B cell (primary cell): ENCODE results near the gene PCSK6. TPM values are rescaled to one million over a fixed set of nuclear protein-coding genes. Genes with fewer than 3 reads are reported as not detected.

Source experiments
- ATAC-seq: fragments of 200-7000 bp; cut with Tn5 transposase; one replicate; pipeline ENCODE4 v1.10.0; 2021; ENCODE audit warnings: low read depth, mild to moderate bottlenecking, moderate number of reproducible peaks, moderate library complexity
- CTCF ChIA-PET: fragments of 350-600 bp; sonication (Branson Sonifier 250); formaldehyde crosslinking; loops from one replicate; lab custom pipeline; 2021; ENCODE audit warnings: antibody characterized with exemption, inconsistent platforms; lab: Charles Lee
- POLR2A ChIA-PET: fragments of 350-600 bp; sonication (Branson Sonifier 250); formaldehyde crosslinking; loops from one replicate; lab custom pipeline; 2021; ENCODE audit warnings: antibody characterized with exemption; lab: Charles Lee
- DNase-seq: peaks from one replicate; pipeline ENCODE4 v3.0.0; 2013
- H2AFZ ChIP-seq: 2 replicates; pipeline ENCODE4 v1.6.1; 2012; ENCODE audit warnings: mild to moderate bottlenecking, low read depth, low read length; ENCODE audit not compliant: insufficient read depth, poor library complexity, severe bottlenecking
- H3K27ac ChIP-seq, 2 donors: 1 replicate in 1 of 2; 2 replicates in 1 of 2; pipeline ENCODE4 v1.5.1; 2012 to 2013; ENCODE audit warnings: low read length in 2 of 2, mild to moderate bottlenecking in 2 of 2, moderate library complexity in 1 of 2
- H3K27me3 ChIP-seq, 4 experiments: fragments of 200-600 bp in 1 of 4; sonication (generic) in 1 of 4; replicated peaks in 1 of 4; 1 replicate in 2 of 4; 2 replicates in 2 of 4; pipeline versions ENCODE4 v1.6.1 to v1.7.0; 2013 to 2016; ENCODE audit warnings: low read length in 3 of 4, mild to moderate bottlenecking in 2 of 4, mixed read lengths in 1 of 4, moderate library complexity in 1 of 4; ENCODE audit not compliant: insufficient read depth in 4 of 4, control insufficient read depth in 3 of 4; ENCODE audit errors: control extremely low read depth in 1 of 4
- H3K36me3 ChIP-seq, 2 experiments: replicated peaks in 1 of 2; 1 replicate in 1 of 2; 2 replicates in 1 of 2; pipeline versions ENCODE4 v1.6.1 to v1.7.1; 2013; ENCODE audit warnings: low read length in 1 of 2; ENCODE audit not compliant: insufficient read depth in 2 of 2, control insufficient read depth in 1 of 2; ENCODE audit errors: control extremely low read depth in 1 of 2, extremely low read depth in 1 of 2
- H3K4me1 ChIP-seq, 2 donors: fragments of 200-600 bp in 1 of 2; sonication (generic) in 1 of 2; 1 replicate in 1 of 2; 2 replicates in 1 of 2; pipeline versions ENCODE4 v1.5.1 to v1.6.1; 2013 to 2017; ENCODE audit warnings: low read length in 2 of 2; ENCODE audit not compliant: control insufficient read depth in 2 of 2, insufficient read depth in 2 of 2
- H3K4me2 ChIP-seq: replicated peaks from 2 replicates; pipeline ENCODE3; 2012; ENCODE audit warnings: mild to moderate bottlenecking, low read depth, low read length; ENCODE audit not compliant: poor library complexity, severe bottlenecking
- H3K4me3 ChIP-seq, 5 experiments: fragments of 200-600 bp in 1 of 5; sonication (generic) in 1 of 5; 1 replicate in 3 of 5; 2 replicates in 2 of 5; pipeline versions ENCODE4 v1.5.1 to v1.7.0; 2011 to 2016; ENCODE audit warnings: low read length in 4 of 5, mild to moderate bottlenecking in 4 of 5, low read depth in 2 of 5, control low read depth in 1 of 5, moderate library complexity in 1 of 5; ENCODE audit not compliant: insufficient read depth in 1 of 5; ENCODE audit errors: control extremely low read depth in 1 of 5, extremely low read depth in 1 of 5
- H3K79me2 ChIP-seq: fragments of 200-600 bp; sonication (generic); one replicate; pipeline ENCODE4 v1.6.0; 2016; ENCODE audit warnings: low read length; ENCODE audit not compliant: control insufficient read depth, insufficient read depth
- H3K9ac ChIP-seq: fragments of 200-600 bp; sonication (generic); 2 replicates; pipeline ENCODE4 v1.6.1; 2017; ENCODE audit warnings: mild to moderate bottlenecking, low read length, moderate library complexity
- H3K9me3 ChIP-seq, 3 donors: one replicate each; pipeline versions ENCODE4 v1.6.1 to v1.7.1; 2013; ENCODE audit warnings: low read length in 2 of 3; ENCODE audit not compliant: control insufficient read depth in 2 of 3, insufficient read depth in 1 of 3; ENCODE audit errors: control extremely low read depth in 1 of 3
- H4K20me1 ChIP-seq: 2 replicates; pipeline ENCODE4 v1.6.0; 2012; ENCODE audit warnings: mild to moderate bottlenecking, low read length; ENCODE audit not compliant: insufficient read depth, control insufficient read depth, poor library complexity, severe bottlenecking
- H3K27ac Mint-ChIP-seq: one replicate; pipeline ENCODE4 v1.8.0; 2021; ENCODE audit warnings: mixed read lengths
- H3K27me3 Mint-ChIP-seq: one replicate; pipeline ENCODE4 v1.8.0; 2021; ENCODE audit warnings: mixed read lengths
- H3K4me1 Mint-ChIP-seq: one replicate; pipeline ENCODE4 v1.8.0; 2021; ENCODE audit warnings: mixed read lengths
- H3K4me3 Mint-ChIP-seq: one replicate; pipeline ENCODE4 v1.8.0; 2021; ENCODE audit warnings: mixed read lengths
- H3K9me3 Mint-ChIP-seq: one replicate; pipeline ENCODE4 v1.8.0; 2022; ENCODE audit warnings: mixed read lengths; ENCODE audit not compliant: insufficient read depth
- CTCF ChIP-seq: fragments of 200-600 bp; IDR thresholded peaks from one replicate; pipeline ENCODE4 v1.8.0; 2022; ENCODE audit warnings: antibody characterized with exemption, mild to moderate bottlenecking
- EZH2 ChIP-seq: IDR thresholded peaks from 2 replicates; pipeline ENCODE4 v1.6.1; 2012; ENCODE audit warnings: borderline replicate concordance, low read depth, mild to moderate bottlenecking, moderate library complexity, low read length; ENCODE audit not compliant: insufficient read depth, poor library complexity, severe bottlenecking
- WGBS: methylation state at CpG from one replicate; pipeline ENCODE4 v1.1.5; 2013; ENCODE audit warnings: missing lambda C conversion rate; ENCODE audit not compliant: insufficient coverage; 5-methylcytosine and 5-hydroxymethylcytosine counted together
- intact Hi-C: fragments of 100-400 bp; cut with micrococcal nuclease; formaldehyde crosslinking; loops from one replicate; pipeline ENCODE4 v1.10.0; 2022
- polyA plus RNA-seq: library from polyadenylated mRNA; depleted of rRNA; stranded (reverse); fragments of >200 nt; gene quantifications from 2 replicates; pipeline ENCODE4 v1.2.3, GENCODE V29; 2012
- total RNA-seq, 2 donors: library from RNA; stranded (reverse); fragments of 120-200 nt in 1 of 2; gene quantifications; 1 replicate in 1 of 2; 2 replicates in 1 of 2; pipeline versions ENCODE4 v1.2.3 to v1.2.4, GENCODE V29; 2013 to 2022

PCSK6 gene
- total and polyA plus RNA-seq, 2 donors (not counting 1 experiment from before 2014, with no cell fraction given): 0.66 to 1.6 TPM

- no peak for TF ChIP-seq CTCF
- TF ChIP-seq EZH2: no peak
- CTCF ChIA-PET: no interaction called here
- Histone ChIP-seq H2AFZ (no peak overlapping the region), H4K20me1 (no peaks in the 10 kb centered on the region), H3K36me3 (no peaks in the 10 kb centered on the region), H3K4me1 (peaks cover 5 to 7% of the 10 kb centered on the region in 2 donors), H3K4me2 (no peak overlapping the region), H3K4me3 (no peak overlapping the region), H3K27me3 (peaks cover 0 to 32% (median 6%) of the 10 kb centered on the region in 4 experiments), H3K9ac (no peak overlapping the region), H3K79me2 (no peaks in the 10 kb centered on the region), H3K9me3 (peaks cover 0 to 9% (median 0%) of the 10 kb centered on the region in 3 donors), H3K27ac (no peak overlapping the region)
- DNase-seq: no peak
- H3K4me1 Mint-ChIP-seq: peaks cover 2% of the 10 kb centered on the region
- 89% methylated on average over 19 of the region's 19 CpGs for WGBS
- H3K27me3 Mint-ChIP-seq: peaks cover 59% of the 10 kb centered on the region
- H3K9me3 Mint-ChIP-seq: peaks cover 2% of the 10 kb centered on the region
- H3K27ac Mint-ChIP-seq: no peak overlapping the region
- no peak overlapping the region for H3K4me3 Mint-ChIP-seq
- no peak for ATAC-seq
- intact Hi-C loops: no loop called here
- POLR2A ChIA-PET: no interaction called here
These were observed 164.1 kb downstream of the PCSK6 start for GRCh38 chr15:101325263-101326025.

- no peaks in the 10 kb centered on the region for H4K20me1 ChIP-seq
- no peak for DNase-seq
- POLR2A ChIA-PET: no interaction called here
- H3K79me2 ChIP-seq: no peaks in the 10 kb centered on the region
- TF ChIP-seq EZH2: no peak
- Mint-ChIP-seq H3K27ac (no peak overlapping the region), H3K9me3 (no peaks in the 10 kb centered on the region), H3K4me3 (no peak overlapping the region), H3K4me1 (peaks cover 6% of the 10 kb centered on the region), H3K27me3 (peaks cover 56% of the 10 kb centered on the region)
- no peak overlapping the region for H3K27ac ChIP-seq
- H3K4me2 ChIP-seq: no peak overlapping the region
- H3K27me3 ChIP-seq: peaks cover 0 to 34% (median 8%) of the 10 kb centered on the region in 4 experiments
- CTCF ChIA-PET: no interaction called here
- H3K4me1 ChIP-seq: peaks cover 7 to 9% of the 10 kb centered on the region in 2 donors
- intact Hi-C loops: no loop called here
- 81% methylated on average over 13 of the region's 13 CpGs for WGBS
- no peaks in the 10 kb centered on the region for H3K36me3 ChIP-seq
- H2AFZ ChIP-seq: no peak overlapping the region
- ATAC-seq: no peak
- peaks cover 0 to 7% (median 0%) of the 10 kb centered on the region in 3 donors for H3K9me3 ChIP-seq
- no peak overlapping the region for H3K4me3 ChIP-seq
- H3K9ac ChIP-seq: no peak overlapping the region
These were observed 164.9 kb downstream of the PCSK6 start for GRCh38 chr15:101324524-101325177.
